Spinal cord (tissue), 10 donors: ENCODE data around the gene RHOT1. TPM values are rescaled to one million over a fixed set of nuclear protein-coding genes. Genes with fewer than 3 reads are reported as not detected.
"Not testable (repeated sequence)": the region's sequence is repeated elsewhere in the genome, so short reads cannot be mapped to it uniquely, and the experiment has no call there.

Source experiments
- DNase-seq, 6 donors: peaks; one replicate each; pipeline versions ENCODE4 v3.0.0 to v3.0.0-alpha.2; 2013 to 2015; ENCODE audit warnings: low spot score in 6 of 6, low read depth in 4 of 6
- H3K27ac ChIP-seq: one replicate; pipeline ENCODE4 v1.5.1; 2013; ENCODE audit warnings: low read depth, low read length, control low read depth
- H3K27me3 ChIP-seq: one replicate; pipeline ENCODE4 v1.6.1; 2013; ENCODE audit warnings: low read length; ENCODE audit not compliant: control insufficient read depth, insufficient read depth
- H3K36me3 ChIP-seq: one replicate; pipeline ENCODE4 v1.6.1; 2013; ENCODE audit warnings: low read length; ENCODE audit not compliant: control insufficient read depth, insufficient read depth
- H3K4me1 ChIP-seq: one replicate; pipeline ENCODE4 v1.6.1; 2013; ENCODE audit warnings: low read length; ENCODE audit not compliant: control insufficient read depth, insufficient read depth
- H3K4me3 ChIP-seq: one replicate; pipeline ENCODE4 v1.5.1; 2013; ENCODE audit warnings: low read depth, low read length, control low read depth
- H3K9me3 ChIP-seq: one replicate; pipeline ENCODE4 v1.6.1; 2013; ENCODE audit warnings: low read length; ENCODE audit not compliant: control insufficient read depth, insufficient read depth
- WGBS: methylation state at CpG from one replicate; pipeline ENCODE4 v1.1.5; 2013; ENCODE audit warnings: missing lambda C conversion rate; ENCODE audit not compliant: insufficient coverage; 5-methylcytosine and 5-hydroxymethylcytosine counted together
- polyA plus RNA-seq, 2 donors: library from polyadenylated mRNA; unstranded; fragments of 120-200 nt; gene quantifications; one replicate each; pipeline ENCODE4 v1.2.1, GENCODE V29; 2013; ENCODE audit not compliant: insufficient read length in 2 of 2
- total RNA-seq, 2 donors: library from RNA; depleted of rRNA in 1 of 2; stranded (reverse); fragments of 120-200 nt in 1 of 2; fragments of >200 nt in 1 of 2; gene quantifications; one replicate each; pipeline versions ENCODE4 v1.2.3 to v1.2.4, GENCODE V29; 2013 to 2014
- donor health status: healthy.

RHOT1 gene
- total and polyA plus RNA-seq, 4 donors: 53.0 to 114 (median 62.1) TPM

GRCh38 chr17:32174889-32175288 is 32.6 kb downstream of the RHOT1 start:
- no peak overlapping the region for H3K4me3 ChIP-seq
- H3K27ac ChIP-seq: no peak overlapping the region
- H3K36me3 ChIP-seq: peaks cover 30% of the 10 kb centered on the region
- no peaks in the 10 kb centered on the region for H3K4me1 ChIP-seq
- no peaks in the 10 kb centered on the region for H3K9me3 ChIP-seq
- H3K27me3 ChIP-seq: no peaks in the 10 kb centered on the region
- 69% methylated on average over 2 of the region's 3 CpGs for WGBS
- DNase-seq: peak in 2 of 6 donors; percentile 14 to 20

GRCh38 chr17:32178679-32179078 is 36.4 kb downstream of the RHOT1 start:
- not testable (repeated sequence) for H3K27me3 ChIP-seq, H3K27ac ChIP-seq, H3K4me3 ChIP-seq, DNase-seq, H3K9me3 ChIP-seq, H3K4me1 ChIP-seq
- 97% methylated on average over 24 of the region's 24 CpGs for WGBS
- H3K36me3 ChIP-seq: peaks cover 33% of the 10 kb centered on the region

- not testable (repeated sequence) for DNase-seq, H3K9me3 ChIP-seq, H3K27me3 ChIP-seq, H3K27ac ChIP-seq, H3K4me3 ChIP-seq, H3K4me1 ChIP-seq
- 99% methylated on average over 12 of the region's 23 CpGs for WGBS
- H3K36me3 ChIP-seq: peaks cover 35% of the 10 kb centered on the region
Observed at GRCh38 chr17:32179103-32179502, 36.8 kb downstream of the RHOT1 start.

- 94% methylated on average over 22 of the region's 25 CpGs for WGBS
- not testable (repeated sequence) for H3K4me3 ChIP-seq, H3K4me1 ChIP-seq, DNase-seq, H3K9me3 ChIP-seq, H3K27me3 ChIP-seq, H3K27ac ChIP-seq
- H3K36me3 ChIP-seq: peaks cover 35% of the 10 kb centered on the region
Observed at GRCh38 chr17:32179526-32179925, 37.2 kb downstream of the RHOT1 start.

- not testable (repeated sequence) for H3K27me3 ChIP-seq
- H3K36me3 ChIP-seq: peaks cover 39% of the 10 kb centered on the region
Observed at GRCh38 chr17:32180262-32180661, 38.0 kb downstream of the RHOT1 start.

GRCh38 chr17:32185875-32186274 is 43.6 kb downstream of the RHOT1 start:
- Histone ChIP-seq H3K9me3 (no peaks in the 10 kb centered on the region), H3K4me3 (no peak overlapping the region), H3K36me3 (peaks cover 32% of the 10 kb centered on the region), H3K27ac (no peak overlapping the region), H3K4me1 (no peaks in the 10 kb centered on the region), H3K27me3 (no peaks in the 10 kb centered on the region)
- no peak for DNase-seq
- WGBS: 100% methylated on average over 1 of the region's 2 CpGs

More at GRCh38 chr17:32180262-32180661, 38.0 kb downstream of the RHOT1 start:
- not testable (repeated sequence) for H3K4me1 ChIP-seq, H3K4me3 ChIP-seq, H3K27ac ChIP-seq, H3K9me3 ChIP-seq, DNase-seq
- no CpG with 5 or more reads among the region's 2 CpGs for WGBS

- Histone ChIP-seq H3K27ac (no peak overlapping the region), H3K4me3 (no peak overlapping the region), H3K27me3 (no peaks in the 10 kb centered on the region), H3K4me1 (no peaks in the 10 kb centered on the region), H3K9me3 (no peaks in the 10 kb centered on the region), H3K36me3 (peaks cover 33% of the 10 kb centered on the region)
- 83% methylated on average over 2 of the region's 3 CpGs for WGBS
- no peak for DNase-seq
Observed at GRCh38 chr17:32187271-32187670, 45.0 kb downstream of the RHOT1 start.

GRCh38 chr17:32189343-32189742 is 47.0 kb downstream of the RHOT1 start:
- Histone ChIP-seq H3K9me3 (no peaks in the 10 kb centered on the region), H3K27me3 (no peaks in the 10 kb centered on the region), H3K4me1 (no peaks in the 10 kb centered on the region), H3K36me3 (peaks cover 41% of the 10 kb centered on the region), H3K4me3 (no peak overlapping the region), H3K27ac (no peak overlapping the region)
- no peak for DNase-seq
- WGBS: no CpG with 5 or more reads among the region's 2 CpGs

- H3K27me3 ChIP-seq: no peaks in the 10 kb centered on the region
- no peak for DNase-seq
Observed at GRCh38 chr17:32191306-32191705, 49.0 kb downstream of the RHOT1 start.

GRCh38 chr17:32192379-32192778 is 50.1 kb downstream of the RHOT1 start:
- Histone ChIP-seq H3K27me3 (no peaks in the 10 kb centered on the region), H3K9me3 (no peaks in the 10 kb centered on the region), H3K27ac (no peak overlapping the region), H3K4me3 (no peak overlapping the region), H3K36me3 (peaks cover 41% of the 10 kb centered on the region), H3K4me1 (no peaks in the 10 kb centered on the region)
- WGBS: no CpG with 5 or more reads among the region's 6 CpGs
- no peak for DNase-seq

More at GRCh38 chr17:32191306-32191705, 49.0 kb downstream of the RHOT1 start:
- Histone ChIP-seq H3K36me3 (peaks cover 45% of the 10 kb centered on the region), H3K4me3 (no peak overlapping the region), H3K9me3 (no peaks in the 10 kb centered on the region), H3K4me1 (no peaks in the 10 kb centered on the region), H3K27ac (no peak overlapping the region)
